Brain microvascular endothelial cell (primary cell): ENCODE measurements around the gene RALY.

ENCODE experiments used
- DNase-seq: peaks from one replicate; pipeline ENCODE4 v3.0.0-alpha.2; 2020
- H3K27ac ChIP-seq: fragments of 250-450 bp; sonication (Bioruptor Pico); 2 replicates; pipeline ENCODE4 v1.5.1; 2020; ENCODE audit warnings: mild to moderate bottlenecking, moderate library complexity
- H3K27me3 ChIP-seq: fragments of 250-450 bp; sonication (Bioruptor Pico); replicated peaks from 2 replicates; pipeline ENCODE4 v1.5.1; 2020; ENCODE audit warnings: mild to moderate bottlenecking
- H3K36me3 ChIP-seq: fragments of 250-450 bp; sonication (Bioruptor Pico); replicated peaks from 2 replicates; pipeline ENCODE4 v1.5.1; 2020; ENCODE audit warnings: mild to moderate bottlenecking
- H3K4me3 ChIP-seq: 2 replicates; pipeline ENCODE4 v1.5.1; 2011; ENCODE audit warnings: low read depth, mild to moderate bottlenecking, control low read depth, low read length, moderate library complexity
- CTCF ChIP-seq: IDR thresholded peaks from 2 replicates; pipeline ENCODE4 v1.5.1; 2011; ENCODE audit warnings: low read depth, mild to moderate bottlenecking, moderate library complexity, low read length, control low read depth, inconsistent platforms; ENCODE audit errors: missing control alignments
- in situ Hi-C: cut with HindIII; loops from 2 replicates; pipeline ENCODE4 v1.10.0; 2017; ENCODE audit warnings: low sequenced_read_pairs, low pct_ligation_motif_present

The RALY gene

GRCh38 chr20:34114809-34115208 is 121.1 kb downstream of the RALY start:
- Histone ChIP-seq H3K27me3 (no peaks in the 10 kb centered on the region), H3K36me3 (no peaks in the 10 kb centered on the region), H3K4me3 (no peak overlapping the region), H3K27ac (no peak overlapping the region)
- TF ChIP-seq CTCF: no peak
- in situ Hi-C loops: no loop called here
- DNase-seq: no peak

- in situ Hi-C loops: no loop called here
- Histone ChIP-seq H3K27ac (no peak overlapping the region), H3K4me3 (no peak overlapping the region), H3K27me3 (no peaks in the 10 kb centered on the region), H3K36me3 (no peaks in the 10 kb centered on the region)
- TF ChIP-seq CTCF: no peak
- no peak for DNase-seq
Observed at GRCh38 chr20:34115232-34115631, 121.5 kb downstream of the RALY start.

GRCh38 chr20:34120213-34120612 is 126.5 kb downstream of the RALY start:
- in situ Hi-C loops: no loop called here
- H3K27ac ChIP-seq: no peak overlapping the region
- no peaks in the 10 kb centered on the region for H3K27me3 ChIP-seq
- H3K4me3 ChIP-seq: no peak overlapping the region
- no peak for TF ChIP-seq CTCF
- DNase-seq: no peak
- H3K36me3 ChIP-seq: no peaks in the 10 kb centered on the region

- Histone ChIP-seq H3K36me3 (no peaks in the 10 kb centered on the region), H3K27me3 (no peaks in the 10 kb centered on the region), H3K4me3 (no peak overlapping the region), H3K27ac (no peak overlapping the region)
- in situ Hi-C loops: no loop called here
- no peak for TF ChIP-seq CTCF
- DNase-seq: no peak
Observed at GRCh38 chr20:34122274-34122980, 128.7 kb downstream of the RALY start.

- no peaks in the 10 kb centered on the region for H3K36me3 ChIP-seq
- no peak overlapping the region for H3K27ac ChIP-seq
- in situ Hi-C loops: no loop called here
- DNase-seq: no peak
- no peak for TF ChIP-seq CTCF
- H3K4me3 ChIP-seq: no peak overlapping the region
- H3K27me3 ChIP-seq: no peaks in the 10 kb centered on the region
Observed at GRCh38 chr20:34123309-34123708, 129.6 kb downstream of the RALY start.

- DNase-seq: no peak
- no peak overlapping the region for H3K27ac ChIP-seq
- in situ Hi-C loops: no loop called here
- no peak for TF ChIP-seq CTCF
- no peak overlapping the region for H3K4me3 ChIP-seq
- H3K36me3 ChIP-seq: no peaks in the 10 kb centered on the region
- H3K27me3 ChIP-seq: no peaks in the 10 kb centered on the region
Observed at GRCh38 chr20:34124469-34125249, 130.9 kb downstream of the RALY start.
